Endodermal cell (in vitro differentiated cells): ENCODE results near the gene CCSER1. TPM values are rescaled to one million over a fixed set of nuclear protein-coding genes. Genes with fewer than 3 reads are reported as not detected.

Experiments
- DNase-seq: peaks from one replicate; pipeline ENCODE4 v3.0.0-alpha.2; 2017
- H3K27ac ChIP-seq: 2 replicates; pipeline ENCODE4 v1.5.1; 2013; ENCODE audit warnings: mild to moderate bottlenecking, low read depth, low read length, moderate library complexity
- H3K27me3 ChIP-seq: 2 replicates; pipeline ENCODE4 v1.6.1; 2013; ENCODE audit warnings: mild to moderate bottlenecking, low read length, moderate library complexity; ENCODE audit not compliant: insufficient read depth, control insufficient read depth, poor library complexity, severe bottlenecking
- H3K36me3 ChIP-seq: 2 replicates; pipeline ENCODE4 v1.7.0; 2013; ENCODE audit warnings: mild to moderate bottlenecking, low read length, moderate library complexity; ENCODE audit not compliant: control insufficient read depth, insufficient read depth
- H3K4me1 ChIP-seq: one replicate; pipeline ENCODE4 v1.7.0; 2013; ENCODE audit warnings: low read length; ENCODE audit not compliant: control insufficient read depth, insufficient read depth
- H3K4me3 ChIP-seq: 2 replicates; pipeline ENCODE4 v1.5.1; 2013; ENCODE audit warnings: mild to moderate bottlenecking, low read length, moderate library complexity
- H3K9ac ChIP-seq: 2 replicates; pipeline ENCODE4 v1.6.1; 2013; ENCODE audit warnings: mild to moderate bottlenecking, low read length, moderate library complexity; ENCODE audit not compliant: poor library complexity, severe bottlenecking; ENCODE audit errors: extremely low read depth
- H3K9me3 ChIP-seq: 2 replicates; pipeline ENCODE4 v1.6.1; 2013; ENCODE audit warnings: mild to moderate bottlenecking, low read length, moderate library complexity; ENCODE audit not compliant: control insufficient read depth
- H3K27ac Mint-ChIP-seq: 2 replicates; pipeline ENCODE4 v1.8.0; 2020; ENCODE audit warnings: mixed read lengths
- H3K27me3 Mint-ChIP-seq: 2 replicates; pipeline ENCODE4 v1.8.0; 2021; ENCODE audit warnings: mild to moderate bottlenecking, mixed read lengths; ENCODE audit not compliant: insufficient read depth
- H3K36me3 Mint-ChIP-seq: 2 replicates; pipeline ENCODE4 v1.8.0; 2020; ENCODE audit warnings: low read depth, mixed read lengths
- H3K4me1 Mint-ChIP-seq: 2 replicates; pipeline ENCODE4 v1.8.0; 2020; ENCODE audit warnings: mixed read lengths
- H3K4me3 Mint-ChIP-seq: 2 replicates; pipeline ENCODE4 v1.8.0; 2020; ENCODE audit warnings: mild to moderate bottlenecking, moderate library complexity, mixed read lengths
- H3K9me3 Mint-ChIP-seq: 2 replicates; pipeline ENCODE4 v1.8.0; 2020; ENCODE audit warnings: mild to moderate bottlenecking, mixed read lengths
- WGBS, 2 experiments: methylation state at CpG; one replicate each; pipeline versions ENCODE4 v1.1.5 to v1.1.7; 2013; ENCODE audit warnings: missing lambda C conversion rate in 2 of 2, mixed read lengths in 1 of 2; ENCODE audit not compliant: insufficient coverage in 1 of 2, insufficient read length in 1 of 2; 5-methylcytosine and 5-hydroxymethylcytosine counted together
- total RNA-seq, 2 donors: library from RNA; stranded (reverse); fragmentation: NEBNext Ultra II Directional in 1 of 2; extraction: Animal tissue kit (Norgen Biotek cat#: 25700) in 1 of 2; gene quantifications; 2 replicates in 1 of 2; 3 replicates in 1 of 2; pipeline ENCODE4 v1.2.1, GENCODE V29; 2021
- TF ChIP-seq, protein P1 (sequence below): fragments of 200-600 bp; sonication (generic); conservative IDR thresholded peaks from 2 replicates; pipeline ENCODE4 v1.5.0; 2021; ENCODE audit warnings: antibody characterized with exemption, mild to moderate bottlenecking

The CCSER1 gene
- total RNA-seq, 2 donors from 2014 or later = 1.1 to 2.2 TPM

DNA sequence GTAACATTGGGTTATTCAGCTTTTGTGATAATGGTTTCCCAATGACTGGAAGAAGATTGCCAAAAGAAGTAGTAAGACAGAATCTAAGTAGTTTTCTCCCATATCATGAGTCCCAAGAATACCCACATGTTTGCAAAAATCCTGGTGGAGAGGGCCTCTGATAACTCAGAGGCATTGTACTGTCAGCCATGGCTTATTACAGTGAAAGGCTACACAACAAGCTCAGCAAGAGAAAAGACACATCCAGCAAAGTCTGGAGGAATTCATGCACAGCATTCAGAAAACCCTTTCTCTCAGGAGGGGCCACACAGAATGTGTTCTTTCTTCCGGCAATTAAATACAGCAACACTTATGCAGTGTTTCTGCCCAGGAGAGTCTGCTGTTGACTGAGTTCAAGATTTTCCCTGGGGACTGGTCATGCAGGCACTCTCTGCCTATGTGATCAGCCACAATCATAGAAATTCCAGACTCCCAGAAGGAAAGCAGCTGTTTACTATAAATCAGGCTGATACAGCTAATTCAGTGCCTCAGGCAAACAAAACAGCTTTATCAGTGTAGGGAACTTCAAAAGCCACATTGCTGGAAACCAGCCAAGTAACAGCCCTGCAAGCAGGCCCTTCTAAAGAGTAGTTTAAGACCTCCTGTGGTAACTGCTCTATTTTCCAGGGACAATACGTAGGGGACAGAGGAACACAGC, 937.1 kb downstream of the CCSER1 start:
- Histone ChIP-seq H3K9me3 (no peaks in the 10 kb centered on the region), H3K27me3 (no peaks in the 10 kb centered on the region), H3K27ac (peak overlapping the region; percentile 81), H3K9ac (no peak overlapping the region), H3K36me3 (no peaks in the 10 kb centered on the region), H3K4me1 (peaks cover 4% of the 10 kb centered on the region), H3K4me3 (peak overlapping the region; percentile 1)
- peak; percentile 68 for DNase-seq
- Mint-ChIP-seq H3K36me3 (no peaks in the 10 kb centered on the region), H3K27ac (peak overlapping the region; percentile 79), H3K9me3 (no peaks in the 10 kb centered on the region), H3K27me3 (no peaks in the 10 kb centered on the region), H3K4me3 (no peak overlapping the region), H3K4me1 (peaks cover 22% of the 10 kb centered on the region)
- 20 to 43% methylated on average over 2 of the region's 2 CpGs for WGBS, 2 experiments
- TF ChIP-seq, protein P1, sequence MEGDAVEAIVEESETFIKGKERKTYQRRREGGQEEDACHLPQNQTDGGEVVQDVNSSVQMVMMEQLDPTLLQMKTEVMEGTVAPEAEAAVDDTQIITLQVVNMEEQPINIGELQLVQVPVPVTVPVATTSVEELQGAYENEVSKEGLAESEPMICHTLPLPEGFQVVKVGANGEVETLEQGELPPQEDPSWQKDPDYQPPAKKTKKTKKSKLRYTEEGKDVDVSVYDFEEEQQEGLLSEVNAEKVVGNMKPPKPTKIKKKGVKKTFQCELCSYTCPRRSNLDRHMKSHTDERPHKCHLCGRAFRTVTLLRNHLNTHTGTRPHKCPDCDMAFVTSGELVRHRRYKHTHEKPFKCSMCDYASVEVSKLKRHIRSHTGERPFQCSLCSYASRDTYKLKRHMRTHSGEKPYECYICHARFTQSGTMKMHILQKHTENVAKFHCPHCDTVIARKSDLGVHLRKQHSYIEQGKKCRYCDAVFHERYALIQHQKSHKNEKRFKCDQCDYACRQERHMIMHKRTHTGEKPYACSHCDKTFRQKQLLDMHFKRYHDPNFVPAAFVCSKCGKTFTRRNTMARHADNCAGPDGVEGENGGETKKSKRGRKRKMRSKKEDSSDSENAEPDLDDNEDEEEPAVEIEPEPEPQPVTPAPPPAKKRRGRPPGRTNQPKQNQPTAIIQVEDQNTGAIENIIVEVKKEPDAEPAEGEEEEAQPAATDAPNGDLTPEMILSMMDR = no peak

GRCh38 chr4:91065117-91065516, 937.9 kb downstream of the CCSER1 start:
- no peak overlapping the region for H3K27ac Mint-ChIP-seq
- H3K4me3 Mint-ChIP-seq = no peak overlapping the region
- no peak for DNase-seq
- TF ChIP-seq, protein P1 = no peak
- peaks cover 4% of the 10 kb centered on the region for H3K4me1 ChIP-seq
- peaks cover under 1% of the 10 kb centered on the region for H3K9me3 Mint-ChIP-seq
- H3K9ac ChIP-seq = no peak overlapping the region
- peak overlapping the region; percentile 81 for H3K27ac ChIP-seq
- peaks cover 22% of the 10 kb centered on the region for H3K4me1 Mint-ChIP-seq
- no peaks in the 10 kb centered on the region for H3K27me3 Mint-ChIP-seq
- no peaks in the 10 kb centered on the region for H3K36me3 ChIP-seq
- H3K27me3 ChIP-seq = no peaks in the 10 kb centered on the region
- H3K4me3 ChIP-seq = no peak overlapping the region
- peaks cover 2% of the 10 kb centered on the region for H3K9me3 ChIP-seq
- no CpG with 5 or more reads among the region's 2 CpGs for WGBS, 2 experiments
- no peaks in the 10 kb centered on the region for H3K36me3 Mint-ChIP-seq

DNA sequence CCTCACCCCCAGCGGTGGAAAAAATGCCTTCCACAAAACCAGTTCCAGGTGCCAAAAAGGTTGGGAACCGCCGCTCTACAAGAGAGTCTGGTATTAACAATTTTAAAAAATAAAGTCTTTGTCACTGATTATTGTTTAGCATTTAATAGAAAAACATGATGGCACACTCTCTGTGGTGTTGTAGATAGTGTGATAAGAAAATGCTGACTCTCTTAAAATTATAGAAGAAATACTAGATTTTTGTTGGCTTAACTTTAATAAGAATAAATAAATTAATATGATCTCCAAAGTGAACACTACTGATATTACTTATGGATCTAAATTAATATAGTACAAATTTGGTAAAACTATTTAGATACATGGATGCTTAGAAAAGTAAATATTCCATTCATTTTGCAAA, 943.5 kb downstream of the CCSER1 start:
- Mint-ChIP-seq H3K9me3 (peaks cover 5% of the 10 kb centered on the region), H3K27me3 (no peaks in the 10 kb centered on the region), H3K4me3 (no peak overlapping the region), H3K36me3 (no peaks in the 10 kb centered on the region), H3K4me1 (peaks cover 4% of the 10 kb centered on the region), H3K27ac (no peak overlapping the region)
- no peak overlapping the region for H3K4me3 ChIP-seq
- H3K27ac ChIP-seq = no peak overlapping the region
- H3K4me1 ChIP-seq = no peaks in the 10 kb centered on the region
- peaks cover 7% of the 10 kb centered on the region for H3K9me3 ChIP-seq
- no peak overlapping the region for H3K9ac ChIP-seq
- no peaks in the 10 kb centered on the region for H3K36me3 ChIP-seq
- 100% methylated on average over 3 of the region's 3 CpGs; no CpG with 5 or more reads in 1 of the 2 experiments for WGBS, 2 experiments
- no peaks in the 10 kb centered on the region for H3K27me3 ChIP-seq
- TF ChIP-seq, protein P1 = no peak
- no peak for DNase-seq
